Fibroblast of lung (primary cell): ENCODE data around the gene KRT16. TPM values are rescaled to one million over a fixed set of nuclear protein-coding genes. Genes with fewer than 3 reads are reported as not detected.

Source experiments
- DNase-seq, 2 donors: peaks; one replicate each; pipeline versions ENCODE4 v3.0.0 to v3.0.0-alpha.2; 2010; ENCODE audit warnings: low read depth in 2 of 2
- H2AFZ ChIP-seq: 2 replicates; pipeline ENCODE4 v1.5.1; 2012; ENCODE audit warnings: low read length, control low read depth, inconsistent platforms
- H3K27ac ChIP-seq: 2 replicates; pipeline ENCODE4 v1.5.1; 2011; ENCODE audit warnings: low read length, control low read depth; ENCODE audit not compliant: insufficient read depth
- H3K27me3 ChIP-seq: 2 replicates; pipeline ENCODE4 v1.5.1; 2011; ENCODE audit warnings: mild to moderate bottlenecking, low read length; ENCODE audit not compliant: control insufficient read depth, insufficient read depth
- H3K36me3 ChIP-seq: 2 replicates; pipeline ENCODE4 v1.5.1; 2011; ENCODE audit warnings: low read length; ENCODE audit not compliant: control insufficient read depth, insufficient read depth
- H3K4me1 ChIP-seq: 2 replicates; pipeline ENCODE4 v1.5.1; 2011; ENCODE audit warnings: low read length; ENCODE audit not compliant: control insufficient read depth, insufficient read depth; ENCODE audit errors: extremely low read depth
- H3K4me2 ChIP-seq: 2 replicates; pipeline ENCODE4 v1.5.1; 2011; ENCODE audit warnings: low read length, control low read depth; ENCODE audit not compliant: insufficient read depth; ENCODE audit errors: extremely low read depth
- H3K4me3 ChIP-seq, 4 experiments: fragments of 200-600 bp in 1 of 4; sonication (generic) in 1 of 4; replicated peaks in 1 of 4; 2 replicates each; pipeline ENCODE4 v1.5.1; 2011 to 2016; ENCODE audit warnings: low read length in 4 of 4, low read depth in 3 of 4, mild to moderate bottlenecking in 3 of 4, control low read depth in 2 of 4, inconsistent platforms in 1 of 4, mixed read lengths in 1 of 4; ENCODE audit not compliant: insufficient read depth in 1 of 4; ENCODE audit errors: control extremely low read depth in 1 of 4
- H3K79me2 ChIP-seq: 2 replicates; pipeline ENCODE4 v1.5.1; 2012; ENCODE audit warnings: mild to moderate bottlenecking, low read length, inconsistent platforms; ENCODE audit not compliant: control insufficient read depth, insufficient read depth
- H3K9ac ChIP-seq: 2 replicates; pipeline ENCODE4 v1.5.1; 2011; ENCODE audit warnings: mild to moderate bottlenecking, low read length, control low read depth; ENCODE audit not compliant: insufficient read depth
- H3K9me3 ChIP-seq: 2 replicates; pipeline ENCODE4 v1.5.1; 2012; ENCODE audit warnings: low read depth, low read length; ENCODE audit not compliant: control insufficient read depth, insufficient read depth
- H4K20me1 ChIP-seq: 2 replicates; pipeline ENCODE4 v1.5.1; 2011; ENCODE audit warnings: low read length; ENCODE audit not compliant: control insufficient read depth, insufficient read depth; ENCODE audit errors: extremely low read depth
- CTCF ChIP-seq, 2 donors: IDR thresholded peaks in 1 of 2; conservative IDR thresholded peaks in 1 of 2; 1 replicate in 1 of 2; 2 replicates in 1 of 2; pipeline ENCODE4 v1.5.1; 2011 to 2012; ENCODE audit warnings: low read length in 2 of 2, control low read depth in 1 of 2, inconsistent platforms in 1 of 2, low read depth in 1 of 2, mild to moderate bottlenecking in 1 of 2
- EZH2 ChIP-seq: IDR thresholded peaks from 2 replicates; pipeline ENCODE4 v1.5.1; 2012; ENCODE audit warnings: low read length, control low read depth, mild to moderate bottlenecking; ENCODE audit errors: missing control alignments
- polyA plus RNA-seq, 2 donors: library from polyadenylated mRNA; depleted of rRNA in 1 of 2; stranded (reverse) in 1 of 2; unstranded in 1 of 2; fragments of >200 nt; gene quantifications; 2 replicates each; pipeline ENCODE4 v1.2.1, GENCODE V29; 2011 to 2012; ENCODE audit warnings: missing spikeins in 1 of 2
- total RNA-seq: library from RNA; depleted of rRNA; stranded (reverse); fragments of >200 nt; gene quantifications from 2 replicates; pipeline ENCODE4 v1.2.1, GENCODE V29; 2014

KRT16 gene
- total and polyA plus RNA-seq, 2 donors (not counting 1 experiment from before 2014, with no cell fraction given), result 0.09 TPM; not detected in 1

GRCh38 chr17:41581366-41582060 lies 31.1 kb downstream of the KRT16 start:
- Histone ChIP-seq H3K79me2 (no peaks in the 10 kb centered on the region), H3K27ac (no peak overlapping the region), H3K36me3 (no peaks in the 10 kb centered on the region), H3K4me1 (no peaks in the 10 kb centered on the region), H3K4me3 (no peak overlapping the region), H3K27me3 (no peaks in the 10 kb centered on the region), H3K9me3 (no peaks in the 10 kb centered on the region), H4K20me1 (no peaks in the 10 kb centered on the region), H2AFZ (no peak overlapping the region), H3K9ac (no peak overlapping the region), H3K4me2 (no peak overlapping the region)
- DNase-seq, result no peak
- TF ChIP-seq CTCF (conservative IDR thresholded peaks at IDR 0.05 in 1 of 2, IDR thresholded peaks at IDR 0.05 in 1 of 2; ENCODE audit: low read depth in 1 of 2, low read length in 2 of 2), result no peak
- TF ChIP-seq EZH2, result no peak

- Histone ChIP-seq H3K79me2 (no peaks in the 10 kb centered on the region), H3K4me3 (no peak overlapping the region), H3K9me3 (no peaks in the 10 kb centered on the region), H3K27me3 (no peaks in the 10 kb centered on the region), H3K4me1 (no peaks in the 10 kb centered on the region), H3K4me2 (no peak overlapping the region), H3K9ac (no peak overlapping the region), H3K27ac (no peak overlapping the region), H4K20me1 (no peaks in the 10 kb centered on the region), H2AFZ (no peak overlapping the region), H3K36me3 (no peaks in the 10 kb centered on the region)
- no peak for DNase-seq
- no peak for TF ChIP-seq EZH2
- no peak for TF ChIP-seq CTCF (conservative IDR thresholded peaks at IDR 0.05 in 1 of 2, IDR thresholded peaks at IDR 0.05 in 1 of 2; ENCODE audit: low read depth in 1 of 2, low read length in 2 of 2)
Observed at GRCh38 chr17:41580687-41581365, 31.7 kb downstream of the KRT16 start.

GRCh38 chr17:41580244-41580575 lies 32.4 kb downstream of the KRT16 start:
- no peaks in the 10 kb centered on the region for H3K4me1 ChIP-seq
- H3K4me2 ChIP-seq, result no peak overlapping the region
- no peaks in the 10 kb centered on the region for H3K36me3 ChIP-seq
- no peak for DNase-seq
- no peak overlapping the region for H3K4me3 ChIP-seq
- no peaks in the 10 kb centered on the region for H3K27me3 ChIP-seq
- no peak overlapping the region for H3K9ac ChIP-seq
- no peak overlapping the region for H3K27ac ChIP-seq
- TF ChIP-seq CTCF (conservative IDR thresholded peaks at IDR 0.05 in 1 of 2, IDR thresholded peaks at IDR 0.05 in 1 of 2; ENCODE audit: low read depth in 1 of 2, low read length in 2 of 2) (no peak), EZH2 (no peak)
- no peak overlapping the region for H2AFZ ChIP-seq
- H3K9me3 ChIP-seq, result no peaks in the 10 kb centered on the region
- no peaks in the 10 kb centered on the region for H4K20me1 ChIP-seq
- H3K79me2 ChIP-seq, result no peaks in the 10 kb centered on the region
